HUES6 (cell line): ENCODE results near the gene FAM83E.

Experiments used
- H3K27ac ChIP-seq: 2 replicates; pipeline ENCODE4 v1.7.0; 2013; ENCODE audit warnings: low read depth, mild to moderate bottlenecking, low read length, inconsistent platforms
- H3K27me3 ChIP-seq: 2 replicates; pipeline ENCODE4 v1.6.1; 2013; ENCODE audit warnings: low read length; ENCODE audit not compliant: control insufficient read depth, insufficient read depth
- H3K36me3 ChIP-seq: 2 replicates; pipeline ENCODE4 v1.6.1; 2013; ENCODE audit warnings: low read length; ENCODE audit not compliant: control insufficient read depth, insufficient read depth
- H3K4me1 ChIP-seq: 2 replicates; pipeline ENCODE4 v1.6.1; 2013; ENCODE audit warnings: low read length; ENCODE audit not compliant: control insufficient read depth, insufficient read depth
- H3K4me3 ChIP-seq: 2 replicates; pipeline ENCODE4 v1.5.1; 2013; ENCODE audit warnings: low read depth, low read length
- H3K9ac ChIP-seq: one replicate; pipeline ENCODE4 v1.6.1; 2013; ENCODE audit warnings: mild to moderate bottlenecking, low read length
- H3K9me3 ChIP-seq: 2 replicates; pipeline ENCODE4 v1.6.1; 2013; ENCODE audit warnings: low read depth, low read length; ENCODE audit not compliant: control insufficient read depth, insufficient read depth

FAM83E gene

DNA sequence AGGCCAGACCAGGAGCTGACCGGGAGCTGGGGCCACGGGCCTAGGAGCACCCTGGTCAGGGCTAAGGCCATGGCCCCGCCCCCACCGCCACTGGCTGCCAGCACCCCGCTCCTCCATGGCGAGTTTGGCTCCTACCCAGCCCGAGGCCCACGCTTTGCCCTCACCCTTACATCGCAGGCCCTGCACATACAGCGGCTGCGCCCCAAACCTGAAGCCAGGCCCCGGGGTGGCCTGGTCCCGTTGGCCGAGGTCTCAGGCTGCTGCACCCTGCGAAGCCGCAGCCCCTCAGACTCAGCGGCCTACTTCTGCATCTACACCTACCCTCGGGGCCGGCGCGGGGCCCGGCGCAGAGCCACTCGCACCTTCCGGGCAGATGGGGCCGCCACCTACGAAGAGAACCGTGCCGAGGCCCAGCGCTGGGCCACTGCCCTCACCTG, 11.0 kb upstream of the FAM83E start:
- Histone ChIP-seq H3K36me3 (no peaks in the 10 kb centered on the region), H3K27ac (no peak overlapping the region), H3K4me1 (peaks cover 18% of the 10 kb centered on the region), H3K27me3 (no peaks in the 10 kb centered on the region), H3K4me3 (no peak overlapping the region), H3K9ac (no peak overlapping the region), H3K9me3 (no peaks in the 10 kb centered on the region)

DNA sequence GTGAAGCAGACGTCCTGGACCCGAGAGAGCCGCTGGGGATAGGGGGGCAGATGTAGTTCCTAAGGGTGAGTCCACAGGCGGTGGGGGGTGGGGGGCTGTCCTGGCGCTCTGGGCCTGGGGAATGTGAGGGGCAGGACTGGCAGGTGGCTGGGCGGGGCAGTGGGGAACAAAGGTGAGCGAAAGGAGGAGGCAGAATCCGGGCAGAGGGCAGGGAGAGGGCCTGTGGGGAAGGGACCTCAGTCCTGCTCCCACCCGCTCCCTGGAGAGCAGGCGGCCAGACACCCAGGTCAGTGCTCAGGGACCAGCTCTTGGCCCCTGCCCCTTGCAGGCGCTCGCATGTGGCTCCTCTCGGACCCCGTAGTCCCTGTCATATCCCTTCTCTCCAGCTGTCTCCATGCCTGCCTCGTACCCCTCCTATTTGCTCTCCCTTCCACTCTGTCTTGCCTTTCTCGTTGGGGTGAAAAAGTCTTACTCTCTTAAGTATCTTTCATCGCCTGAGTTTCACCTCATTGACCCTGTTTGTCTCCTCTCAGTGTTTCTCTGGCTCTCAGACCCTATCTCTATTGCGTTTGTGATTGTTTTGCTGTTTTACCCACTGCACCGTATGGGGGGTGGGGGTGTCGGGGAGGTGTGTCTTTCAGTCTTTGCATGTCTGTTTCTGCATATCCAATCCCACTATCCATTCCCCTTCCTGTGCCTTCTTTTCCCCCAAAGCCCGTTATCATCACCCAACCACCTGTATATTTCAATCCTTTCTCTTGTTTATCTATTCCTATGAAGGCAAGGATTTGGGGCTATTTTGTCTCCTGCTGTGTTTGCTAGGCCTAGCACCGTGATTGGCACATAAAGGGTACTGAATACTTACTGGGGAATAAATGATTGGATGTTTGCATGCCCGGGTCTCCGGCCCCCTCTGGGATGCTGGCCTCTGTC, 10.2 kb upstream of the FAM83E start:
- Histone ChIP-seq H3K9ac (peak overlapping the region; percentile 69), H3K9me3 (no peaks in the 10 kb centered on the region), H3K36me3 (no peaks in the 10 kb centered on the region), H3K27me3 (no peaks in the 10 kb centered on the region), H3K27ac (no peak overlapping the region), H3K4me3 (peak overlapping the region; percentile 85), H3K4me1 (peaks cover 17% of the 10 kb centered on the region)

DNA sequence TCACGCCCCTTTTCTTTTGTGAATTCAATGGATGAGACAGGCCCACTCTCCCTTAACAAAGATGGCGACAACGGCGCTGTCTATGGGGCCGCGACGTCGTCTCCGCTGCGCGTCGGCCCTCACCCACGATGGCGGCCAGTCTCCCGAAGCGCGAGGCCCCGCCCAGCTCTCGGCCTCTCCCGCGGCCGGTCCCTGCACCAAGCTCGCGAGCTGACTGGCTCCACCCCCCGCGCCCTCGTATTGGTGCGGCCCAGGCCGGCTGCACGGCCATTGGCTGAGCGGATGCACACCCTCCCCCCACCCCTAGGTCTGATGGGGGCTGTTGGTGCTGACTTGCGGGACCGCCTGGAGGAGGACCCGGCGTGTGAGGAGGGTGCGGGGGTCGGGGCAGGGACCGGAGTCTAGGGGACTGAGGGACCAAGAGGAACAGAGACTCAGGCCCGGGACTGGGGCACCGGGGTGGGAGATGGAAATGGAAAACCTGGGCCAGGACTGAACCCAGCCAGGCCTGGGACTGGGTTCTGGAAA, 9.3 kb upstream of the FAM83E start:
- Histone ChIP-seq H3K4me1 (peaks cover 14% of the 10 kb centered on the region), H3K36me3 (no peaks in the 10 kb centered on the region), H3K9ac (peak overlapping the region; percentile 69), H3K9me3 (no peaks in the 10 kb centered on the region), H3K27ac (no peak overlapping the region; the same call in 1 of the 2 replicates), H3K4me3 (peak overlapping the region; percentile 85), H3K27me3 (no peaks in the 10 kb centered on the region)

DNA sequence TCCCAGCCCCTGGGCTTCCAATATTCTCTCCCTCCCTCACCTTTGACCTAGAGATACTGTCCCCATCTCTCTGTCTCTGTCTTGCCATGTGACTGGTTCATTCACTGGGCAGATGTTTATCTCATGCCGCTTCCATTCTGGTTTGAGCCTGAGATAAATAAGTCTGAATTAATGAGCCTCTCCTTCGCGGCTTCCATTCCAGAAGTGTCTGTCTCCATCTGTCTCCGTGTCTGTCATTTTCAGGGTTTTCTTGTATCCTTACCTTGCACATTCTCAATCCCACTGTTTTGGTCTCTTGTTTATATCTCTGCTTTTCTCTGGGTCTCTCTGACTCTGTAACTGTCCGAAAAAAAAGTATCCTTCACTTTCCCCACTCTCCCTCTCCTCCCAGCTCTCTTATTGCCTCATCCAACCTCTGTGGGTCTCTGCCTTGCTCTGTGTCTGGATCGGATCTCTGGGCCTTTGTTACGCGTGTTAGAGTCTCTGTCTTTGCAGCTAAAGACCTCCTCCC, 8.7 kb upstream of the FAM83E start:
- Histone ChIP-seq H3K27me3 (no peaks in the 10 kb centered on the region), H3K36me3 (no peaks in the 10 kb centered on the region), H3K27ac (no peak overlapping the region), H3K4me3 (peak overlapping the region; percentile 46), H3K9ac (peak overlapping the region; percentile 53), H3K4me1 (peaks cover 14% of the 10 kb centered on the region), H3K9me3 (no peaks in the 10 kb centered on the region)

DNA sequence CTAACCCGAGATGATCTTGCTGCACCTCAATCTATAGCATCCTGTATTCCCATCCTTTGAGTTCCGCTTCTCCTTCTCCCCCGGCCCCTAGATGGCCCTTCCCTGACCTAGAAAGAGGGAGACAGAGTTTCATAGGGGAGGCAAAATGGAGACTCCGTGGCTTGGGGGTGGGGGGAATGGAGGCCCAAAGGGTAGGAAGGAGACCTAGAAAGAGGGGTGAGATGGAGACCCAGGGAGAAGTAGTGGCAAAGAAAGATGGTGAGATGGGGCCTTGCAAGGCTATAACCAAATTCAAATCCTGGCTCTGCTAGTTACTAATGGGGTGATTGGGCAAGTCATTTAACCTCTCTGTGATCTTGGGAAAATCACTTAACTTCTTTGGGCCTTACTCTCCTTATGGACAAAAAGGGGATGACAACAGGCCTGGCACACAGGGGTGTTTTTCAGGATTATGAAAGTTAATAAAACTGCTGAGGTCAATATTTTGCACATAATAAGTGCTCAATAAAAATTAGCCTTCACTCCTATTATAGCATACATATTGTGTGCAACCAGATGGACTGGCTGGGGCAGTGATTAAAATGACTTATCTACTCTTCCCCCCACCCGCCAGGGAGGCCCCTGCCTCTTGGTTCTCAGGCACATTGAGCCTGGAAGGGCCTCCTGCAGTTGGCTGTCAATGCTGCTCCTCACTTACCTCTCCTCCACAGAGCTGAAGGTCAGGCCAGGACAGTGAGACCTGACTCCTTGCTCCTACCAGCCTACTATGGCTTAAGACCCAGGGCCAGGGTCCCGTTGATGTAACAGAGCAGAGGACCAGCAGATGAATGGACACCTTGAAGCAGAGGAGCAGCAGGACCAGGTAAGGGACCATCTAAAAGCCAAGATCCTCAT, 5.1 kb upstream of the FAM83E start:
- H3K9ac ChIP-seq: peak overlapping the region; percentile 49
- peaks cover 33% of the 10 kb centered on the region for H3K36me3 ChIP-seq
- H3K9me3 ChIP-seq: no peaks in the 10 kb centered on the region
- H3K27ac ChIP-seq: no peak overlapping the region
- peaks cover 38% of the 10 kb centered on the region for H3K4me1 ChIP-seq
- H3K4me3 ChIP-seq: peak overlapping the region; percentile 91
- no peaks in the 10 kb centered on the region for H3K27me3 ChIP-seq

DNA sequence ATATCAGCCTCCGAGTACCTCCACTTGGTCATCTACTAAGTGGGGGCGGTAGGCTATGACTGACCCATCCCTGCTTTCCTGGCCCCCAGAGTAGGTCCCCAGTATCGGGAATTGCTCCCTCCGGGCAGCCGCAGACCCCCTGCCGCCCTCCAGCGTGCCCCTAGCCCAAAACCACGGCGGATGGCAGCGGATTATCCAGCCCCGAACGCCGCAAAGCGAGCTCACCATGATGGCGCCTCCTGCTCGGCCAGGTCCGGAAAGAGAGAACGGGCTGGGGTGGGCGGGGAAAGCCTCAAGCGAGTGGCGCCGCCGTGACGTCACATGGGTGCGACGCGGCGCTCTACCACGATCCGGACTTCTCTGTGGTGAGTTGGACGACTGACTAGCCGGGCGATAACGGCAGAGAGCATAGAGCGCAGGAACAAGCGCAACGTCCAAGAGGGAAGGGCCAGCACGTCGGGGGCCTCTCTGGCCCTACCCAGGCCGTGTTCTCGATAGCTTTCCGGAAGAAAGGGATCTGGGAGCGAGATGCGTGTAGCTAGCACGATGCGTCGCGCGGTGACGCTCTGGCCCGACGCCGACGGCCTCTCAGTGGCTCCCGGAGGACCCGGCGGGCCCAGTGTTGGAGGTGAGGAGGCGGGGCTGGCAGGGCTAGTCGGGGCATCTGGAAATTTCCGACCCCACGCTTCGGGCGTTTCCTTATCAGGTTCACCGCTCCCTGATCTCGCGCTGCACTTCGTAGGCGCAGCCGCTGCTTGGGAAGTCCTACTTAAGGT, 4.2 kb upstream of the FAM83E start, which contains the start of the genes RPL18 and SPHK2:
Gene RPL18 (minus strand): TSS at position 263 of the 776 bp plus-strand sequence. CDS start 35 bp downstream, at position 228.
Gene SPHK2 (plus strand): TSS at position 591 of the 776 bp plus-strand sequence. CDS start 1,009 bp downstream, outside the sequence.
- H3K4me3 ChIP-seq: peak within 1 kb of the TSS; percentile 91
- H3K36me3 ChIP-seq: peaks cover 36% of the 10 kb centered on the region
- H3K27ac ChIP-seq: peak within 1 kb of the TSS; percentile 82
- peaks cover 43% of the 10 kb centered on the region for H3K4me1 ChIP-seq
- no peaks in the 10 kb centered on the region for H3K9me3 ChIP-seq
- H3K9ac ChIP-seq: peak within 1 kb of the TSS; percentile 95
- no peaks in the 10 kb centered on the region for H3K27me3 ChIP-seq

DNA sequence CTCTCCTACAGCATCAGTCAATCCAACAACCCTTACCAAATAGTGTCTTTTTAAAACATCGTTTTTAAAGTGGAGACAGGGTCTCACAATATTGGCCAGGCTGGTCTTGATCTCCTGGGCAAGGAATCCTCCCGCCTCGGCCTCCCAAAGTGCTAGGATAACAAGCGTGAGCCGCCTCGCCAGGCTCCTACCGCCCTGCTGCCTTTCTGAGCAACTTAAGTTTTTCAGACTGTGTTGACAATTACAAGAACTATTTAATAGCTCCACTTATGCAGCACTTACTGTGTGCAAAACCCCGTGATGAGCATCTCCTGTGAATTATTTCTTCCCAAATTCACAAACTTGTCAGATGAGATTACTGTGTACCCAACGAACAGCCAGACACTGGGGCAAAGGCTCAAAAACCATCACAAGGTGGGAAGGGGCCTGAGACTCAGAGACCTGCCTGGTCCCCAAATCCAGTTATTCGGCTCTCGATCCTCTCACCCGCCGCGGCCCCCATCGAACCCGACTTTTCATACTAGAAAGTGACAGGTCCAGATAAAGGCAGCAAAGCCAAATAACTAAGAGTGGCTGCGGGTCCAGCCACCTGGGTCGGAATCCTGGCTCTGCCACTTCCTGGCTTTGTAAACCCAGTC, 3.5 kb upstream of the FAM83E start:
- peaks cover 46% of the 10 kb centered on the region for H3K4me1 ChIP-seq
- peak overlapping the region; percentile 95 for H3K9ac ChIP-seq
- H3K27ac ChIP-seq: peak overlapping the region; percentile 82
- H3K9me3 ChIP-seq: no peaks in the 10 kb centered on the region
- peaks cover 36% of the 10 kb centered on the region for H3K36me3 ChIP-seq
- no peaks in the 10 kb centered on the region for H3K27me3 ChIP-seq
- H3K4me3 ChIP-seq: peak overlapping the region; percentile 91

DNA sequence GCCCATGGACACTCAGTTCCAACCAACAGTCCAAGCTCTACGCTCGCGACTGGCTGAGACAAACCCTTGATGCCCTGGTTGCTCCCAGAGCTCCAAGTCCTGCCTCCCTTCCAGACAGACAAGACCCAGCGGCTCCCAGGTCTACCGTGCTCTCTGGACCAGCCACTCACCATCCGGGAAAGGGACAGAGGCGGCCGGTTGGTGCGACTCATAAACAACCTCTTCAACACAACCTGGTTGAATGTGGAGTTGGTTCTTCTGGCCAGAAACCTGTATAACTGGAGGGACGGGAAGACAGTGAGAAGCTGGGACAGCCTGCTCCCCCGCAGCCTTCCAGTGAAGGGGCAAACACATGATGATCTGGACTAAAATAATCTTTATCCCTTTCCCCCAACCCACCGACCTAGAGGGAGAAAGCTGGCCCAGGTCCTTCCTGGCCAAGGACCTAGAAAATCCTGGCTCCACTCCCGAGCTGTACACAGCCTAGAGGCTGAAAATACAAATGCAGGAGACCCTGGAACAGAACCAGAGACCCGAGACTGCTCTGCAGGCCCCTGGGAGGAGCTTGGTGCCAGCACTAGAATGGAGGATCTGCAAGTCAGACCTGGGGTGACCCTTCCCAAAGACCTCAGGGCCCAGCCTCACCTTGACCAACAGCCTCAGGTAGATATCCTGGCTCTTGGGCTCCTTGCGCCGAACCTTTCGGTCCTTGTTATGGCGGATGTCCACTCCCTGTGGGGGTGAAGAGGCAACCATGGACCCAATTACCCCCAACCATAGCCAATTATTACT, 2.5 kb upstream of the FAM83E start:
- Histone ChIP-seq H3K36me3 (peaks cover 41% of the 10 kb centered on the region), H3K27ac (peak overlapping the region; percentile 38), H3K27me3 (no peaks in the 10 kb centered on the region), H3K9me3 (no peaks in the 10 kb centered on the region), H3K9ac (peak overlapping the region; percentile 95), H3K4me3 (peak overlapping the region; percentile 91), H3K4me1 (peaks cover 43% of the 10 kb centered on the region)

DNA sequence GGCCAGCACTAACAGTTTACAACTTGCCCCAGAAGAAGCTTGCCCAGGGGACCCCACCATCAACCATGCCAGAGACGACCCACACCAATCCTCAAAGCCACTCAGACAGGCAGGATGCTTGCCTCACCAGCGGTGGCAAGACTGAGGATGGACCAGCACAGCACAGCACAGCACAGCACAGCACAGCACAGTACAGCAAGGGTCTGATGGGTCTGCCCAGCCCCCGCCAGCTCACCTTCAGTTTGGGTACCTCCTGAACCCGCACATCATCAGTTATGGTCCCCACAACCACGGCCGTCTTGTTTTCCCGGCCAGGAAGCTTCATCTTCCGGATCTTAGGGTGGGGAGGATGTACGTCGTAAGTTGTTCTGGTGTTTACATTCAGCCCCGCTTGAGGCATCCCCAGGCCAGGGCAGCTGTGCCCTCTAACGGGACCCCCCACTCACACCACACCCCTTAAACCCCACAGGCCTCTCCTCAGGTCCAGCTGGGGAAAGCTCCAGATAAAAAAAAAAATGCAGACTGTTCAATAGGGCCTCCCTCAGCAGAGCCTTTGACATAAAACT, 1.7 kb upstream of the FAM83E start:
- peaks cover 43% of the 10 kb centered on the region for H3K4me1 ChIP-seq
- H3K27ac ChIP-seq: peak overlapping the region; percentile 38; the same call in 1 of the 2 replicates
- H3K9me3 ChIP-seq: no peaks in the 10 kb centered on the region
- peaks cover 43% of the 10 kb centered on the region for H3K36me3 ChIP-seq
- no peaks in the 10 kb centered on the region for H3K27me3 ChIP-seq
- no peak overlapping the region for H3K4me3 ChIP-seq
- peak overlapping the region; percentile 95 for H3K9ac ChIP-seq
